Esophagus muscularis mucosa (tissue), 3 donors: Measurements from ENCODE around the gene MARVELD1.

Experiments used
- CTCF ChIP-seq, 3 experiments: fragments of 200-600 bp in 2 of 3; fragments of 450-650 bp in 1 of 3; sonication (generic) in 2 of 3; IDR thresholded peaks; one replicate each; pipeline ENCODE4 v1.5.1; 2017 to 2019; ENCODE audit warnings: antibody characterized with exemption in 3 of 3, mild to moderate bottlenecking in 2 of 3, moderate library complexity in 1 of 3
- EP300 ChIP-seq: sonication (generic); formaldehyde crosslinking; IDR thresholded peaks from one replicate; pipeline ENCODE4 v1.6.1; 2017; ENCODE audit warnings: antibody characterized with exemption

- TF ChIP-seq CTCF (IDR thresholded peaks at IDR 0.05), result no peak
- TF ChIP-seq EP300, result no peak
These were observed 6.1 kb downstream of the MARVELD1 start for GRCh38 chr10:97719602-97720001.
